A549 (cell line): ENCODE measurements around the gene ATP10B.

ENCODE experiments used
- CEBPB ChIP-seq, 2 experiments: fragments of >200 bp in 1 of 2; sonication (Bioruptor Twin) in 1 of 2; formaldehyde crosslinking in 1 of 2; IDR thresholded peaks; 2 replicates each; pipeline ENCODE4 v1.6.1; 2012 to 2016
- EP300 ChIP-seq, 2 experiments: fragments of >200 bp; sonication (Bioruptor Twin); formaldehyde crosslinking; IDR thresholded peaks; 2 replicates in 1 of 2; 3 replicates in 1 of 2; pipeline ENCODE4 v1.6.1; 2016 to 2017
- MYC ChIP-seq: IDR thresholded peaks from 2 replicates; pipeline ENCODE4 v1.6.1; 2012; ENCODE audit warnings: mild to moderate bottlenecking, inconsistent platforms, low read length, improper control_type of control experiment, borderline replicate concordance
- POLR2A ChIP-seq: IDR thresholded peaks from 2 replicates; pipeline ENCODE4 v1.6.1; 2012; ENCODE audit warnings: mild to moderate bottlenecking, low read length
- RAD21 ChIP-seq, 2 experiments: fragments of >200 bp in 1 of 2; sonication (Bioruptor Twin) in 1 of 2; formaldehyde crosslinking in 1 of 2; IDR thresholded peaks in 1 of 2; conservative IDR thresholded peaks in 1 of 2; 2 replicates in 1 of 2; 3 replicates in 1 of 2; pipeline ENCODE4 v1.6.1; 2012 to 2018; ENCODE audit warnings: inconsistent platforms in 1 of 2

- no peak for TF ChIP-seq POLR2A
- no peak for TF ChIP-seq CEBPB (IDR thresholded peaks at IDR 0.05)
- TF ChIP-seq EP300 (IDR thresholded peaks at IDR 0.05), result no peak
- no peak for TF ChIP-seq MYC
- TF ChIP-seq RAD21 (conservative IDR thresholded peaks at IDR 0.05 in 1 of 2, IDR thresholded peaks at IDR 0.05 in 1 of 2), result no peak
Measured at GRCh38 chr5:160521392-160521663, 330.7 kb downstream of the ATP10B start.
